ENCODE data around the gene COL6A3.

The COL6A3 gene, protein sequence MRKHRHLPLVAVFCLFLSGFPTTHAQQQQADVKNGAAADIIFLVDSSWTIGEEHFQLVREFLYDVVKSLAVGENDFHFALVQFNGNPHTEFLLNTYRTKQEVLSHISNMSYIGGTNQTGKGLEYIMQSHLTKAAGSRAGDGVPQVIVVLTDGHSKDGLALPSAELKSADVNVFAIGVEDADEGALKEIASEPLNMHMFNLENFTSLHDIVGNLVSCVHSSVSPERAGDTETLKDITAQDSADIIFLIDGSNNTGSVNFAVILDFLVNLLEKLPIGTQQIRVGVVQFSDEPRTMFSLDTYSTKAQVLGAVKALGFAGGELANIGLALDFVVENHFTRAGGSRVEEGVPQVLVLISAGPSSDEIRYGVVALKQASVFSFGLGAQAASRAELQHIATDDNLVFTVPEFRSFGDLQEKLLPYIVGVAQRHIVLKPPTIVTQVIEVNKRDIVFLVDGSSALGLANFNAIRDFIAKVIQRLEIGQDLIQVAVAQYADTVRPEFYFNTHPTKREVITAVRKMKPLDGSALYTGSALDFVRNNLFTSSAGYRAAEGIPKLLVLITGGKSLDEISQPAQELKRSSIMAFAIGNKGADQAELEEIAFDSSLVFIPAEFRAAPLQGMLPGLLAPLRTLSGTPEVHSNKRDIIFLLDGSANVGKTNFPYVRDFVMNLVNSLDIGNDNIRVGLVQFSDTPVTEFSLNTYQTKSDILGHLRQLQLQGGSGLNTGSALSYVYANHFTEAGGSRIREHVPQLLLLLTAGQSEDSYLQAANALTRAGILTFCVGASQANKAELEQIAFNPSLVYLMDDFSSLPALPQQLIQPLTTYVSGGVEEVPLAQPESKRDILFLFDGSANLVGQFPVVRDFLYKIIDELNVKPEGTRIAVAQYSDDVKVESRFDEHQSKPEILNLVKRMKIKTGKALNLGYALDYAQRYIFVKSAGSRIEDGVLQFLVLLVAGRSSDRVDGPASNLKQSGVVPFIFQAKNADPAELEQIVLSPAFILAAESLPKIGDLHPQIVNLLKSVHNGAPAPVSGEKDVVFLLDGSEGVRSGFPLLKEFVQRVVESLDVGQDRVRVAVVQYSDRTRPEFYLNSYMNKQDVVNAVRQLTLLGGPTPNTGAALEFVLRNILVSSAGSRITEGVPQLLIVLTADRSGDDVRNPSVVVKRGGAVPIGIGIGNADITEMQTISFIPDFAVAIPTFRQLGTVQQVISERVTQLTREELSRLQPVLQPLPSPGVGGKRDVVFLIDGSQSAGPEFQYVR (N-terminal part only)
- long read RNA-seq, donor 1, full-length matches to known transcripts = 11 of 71 reads
- long read RNA-seq, donor 1, partial matches to known transcripts = 60 of 71 reads
- long read RNA-seq, donor 1, other reads (novel, unspliced or antisense) = 0 of 71 reads
- long read RNA-seq, donor 2, full-length matches to known transcripts = 6 of 84 reads
- long read RNA-seq, donor 2, partial matches to known transcripts = 78 of 84 reads
- long read RNA-seq, donor 2, other reads (novel, unspliced or antisense) = 0 of 84 reads
- long read RNA-seq, donor 3, partial matches to known transcripts = 32 of 35 reads
- long read RNA-seq, donor 3, other reads (novel, unspliced or antisense) = 0 of 35 reads
- long read RNA-seq, donor 4, full-length matches to known transcripts = 8 of 110 reads
- long read RNA-seq, donor 4, partial matches to known transcripts = 102 of 110 reads
- long read RNA-seq, donor 4, other reads (novel, unspliced or antisense) = 0 of 110 reads
- long read RNA-seq, donor 5, full-length matches to known transcripts = 9 of 36 reads
- long read RNA-seq, donor 5, partial matches to known transcripts = 27 of 36 reads
- long read RNA-seq, donor 5, other reads (novel, unspliced or antisense) = 0 of 36 reads
- long read RNA-seq, donor 6, full-length matches to known transcripts = 6 of 74 reads
- long read RNA-seq, donor 6, partial matches to known transcripts = 68 of 74 reads
- long read RNA-seq, donor 6, other reads (novel, unspliced or antisense) = 0 of 74 reads
- long read RNA-seq, donor 7, full-length matches to known transcripts = 7 of 253 reads
- long read RNA-seq, donor 7, partial matches to known transcripts = 246 of 253 reads
- long read RNA-seq, donor 7, other reads (novel, unspliced or antisense) = 0 of 253 reads
- long read RNA-seq, donor 8, full-length matches to known transcripts = 8 of 93 reads
- long read RNA-seq, donor 8, partial matches to known transcripts = 85 of 93 reads
- long read RNA-seq, donor 8, other reads (novel, unspliced or antisense) = 0 of 93 reads

DNA sequence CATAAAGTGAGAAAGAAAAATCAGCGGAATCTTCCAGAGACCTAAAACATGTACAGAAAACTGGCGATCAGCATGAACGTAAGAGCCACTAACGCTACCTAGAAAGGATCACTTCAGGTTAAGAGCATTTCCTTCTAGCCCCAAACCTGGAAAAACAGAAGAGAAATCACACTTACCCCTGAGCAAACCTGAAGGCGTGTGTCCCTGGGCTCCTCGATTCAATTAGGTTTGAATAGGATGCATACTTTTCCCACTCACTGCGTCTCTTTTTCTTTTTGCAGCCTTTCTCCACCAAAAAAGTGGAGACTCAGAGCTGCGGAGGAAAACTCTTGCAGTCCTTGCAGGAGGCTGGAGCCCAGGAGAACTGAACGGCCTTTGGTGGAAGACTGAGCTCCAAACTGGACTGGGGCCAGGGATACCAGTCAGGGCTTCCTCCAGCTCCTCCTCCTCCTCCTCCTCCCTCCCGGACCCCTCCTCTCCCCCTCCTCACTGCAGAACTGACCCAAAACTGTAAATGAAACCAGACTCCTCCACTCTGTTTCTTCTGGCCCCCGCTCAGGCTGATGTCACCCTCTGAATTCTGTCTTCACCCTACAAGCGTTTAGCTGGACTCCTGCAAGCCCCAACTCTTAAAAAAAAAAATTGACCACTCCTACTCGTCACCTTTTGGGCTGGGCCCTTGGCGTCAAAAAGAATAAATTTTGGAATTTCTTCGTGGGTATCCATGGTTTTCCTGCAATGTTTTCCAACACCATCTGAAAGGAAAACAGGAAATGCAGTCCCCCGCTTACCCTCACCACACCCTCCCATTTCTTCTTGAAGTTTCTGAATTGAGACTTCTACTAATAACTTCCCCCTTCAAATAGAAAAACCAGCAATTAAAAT lies at the start of gene COL6A3:
Gene COL6A3, minus strand, starts transcription at position 388 of the 885 bp plus-strand sequence. CDS start 17,347 bp downstream, outside the sequence.
- DNase-seq = peak; percentile 56

DNA sequence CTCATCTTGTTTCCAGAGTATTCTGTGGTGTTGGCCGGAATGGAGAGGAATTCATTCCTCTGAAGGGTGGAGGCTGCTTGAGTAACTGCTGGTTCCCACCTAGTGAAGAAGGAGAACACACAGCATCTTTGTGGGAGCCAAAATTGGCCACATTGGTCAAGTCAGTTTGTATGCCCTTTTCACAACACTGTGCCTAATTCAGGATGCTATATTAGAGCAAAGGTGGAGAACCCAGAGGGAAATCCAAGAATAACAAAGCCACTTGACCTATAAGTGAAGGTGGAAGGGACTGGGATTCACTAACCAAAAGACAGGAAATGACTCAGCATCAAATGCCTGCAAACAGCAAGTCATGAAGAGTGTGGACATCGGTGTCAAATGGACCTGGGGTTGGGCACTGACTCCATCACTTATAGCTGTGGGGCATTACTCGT lies 45.8 kb upstream of the COL6A3 start:
- DNase-seq = no peak

DNA sequence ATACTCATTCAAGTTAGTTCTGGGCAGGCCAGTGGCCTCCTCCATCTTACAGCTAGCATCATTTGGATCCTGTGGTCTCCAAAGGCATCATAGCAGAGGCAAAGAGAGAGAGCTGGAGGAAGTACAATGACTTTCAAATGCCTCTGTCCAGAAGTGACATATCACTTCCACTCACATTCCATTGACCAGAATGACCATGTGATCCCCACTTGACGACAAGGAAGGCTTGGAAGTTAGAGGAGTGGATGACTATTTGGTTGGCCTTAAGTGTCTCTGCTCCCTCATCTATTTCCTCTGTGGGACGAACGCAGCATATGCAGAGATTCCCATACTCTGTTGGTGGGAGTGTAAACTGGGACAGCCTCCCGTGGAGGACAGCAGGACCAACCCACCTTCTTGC lies 45.3 kb upstream of the COL6A3 start:
- DNase-seq = no peak

DNA sequence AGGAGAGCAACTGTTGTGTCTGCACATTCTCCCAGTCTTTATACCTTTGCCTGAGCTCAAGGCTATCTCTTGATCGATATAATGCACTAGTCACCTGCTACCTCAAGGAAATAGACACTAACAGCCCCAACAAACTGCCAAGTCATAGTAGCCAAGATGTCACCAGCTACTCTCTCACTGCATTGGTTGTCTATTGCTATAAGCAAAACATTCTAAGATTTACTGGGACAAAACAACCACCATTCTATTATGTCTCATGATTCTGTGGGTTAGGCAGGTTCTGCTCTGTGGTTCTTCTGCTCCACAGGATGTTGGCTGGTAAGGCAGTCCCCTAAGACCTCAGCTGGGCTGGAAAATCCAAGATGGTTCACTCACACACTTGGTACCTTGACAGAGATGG lies 44.6 kb upstream of the COL6A3 start:
- DNase-seq = no peak

DNA sequence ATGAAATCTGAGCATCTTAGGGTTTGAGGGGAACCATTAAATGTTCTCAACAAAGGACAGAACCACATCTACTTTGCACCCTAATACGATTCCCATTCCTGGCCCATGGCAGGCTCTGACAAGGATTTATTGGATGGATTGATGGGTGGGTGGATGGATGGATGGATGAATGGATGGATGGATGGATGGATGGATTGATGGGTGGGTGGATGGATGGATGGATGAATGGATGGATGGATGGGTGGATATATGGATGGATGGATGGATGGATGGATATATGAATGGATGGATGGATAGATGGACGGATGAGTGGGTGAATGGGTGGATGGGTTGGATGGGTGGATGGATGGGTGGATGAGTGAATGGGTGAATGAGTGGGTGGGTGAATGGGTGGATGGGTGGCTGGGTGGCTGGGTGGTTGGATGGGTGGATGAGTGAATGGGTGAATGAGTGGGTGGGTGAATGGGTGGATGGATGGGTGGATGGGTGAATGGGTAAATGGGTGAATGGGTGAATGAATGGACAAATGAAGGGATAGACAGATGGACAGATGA lies 43.5 kb upstream of the COL6A3 start:
- DNase-seq = no peak

DNA sequence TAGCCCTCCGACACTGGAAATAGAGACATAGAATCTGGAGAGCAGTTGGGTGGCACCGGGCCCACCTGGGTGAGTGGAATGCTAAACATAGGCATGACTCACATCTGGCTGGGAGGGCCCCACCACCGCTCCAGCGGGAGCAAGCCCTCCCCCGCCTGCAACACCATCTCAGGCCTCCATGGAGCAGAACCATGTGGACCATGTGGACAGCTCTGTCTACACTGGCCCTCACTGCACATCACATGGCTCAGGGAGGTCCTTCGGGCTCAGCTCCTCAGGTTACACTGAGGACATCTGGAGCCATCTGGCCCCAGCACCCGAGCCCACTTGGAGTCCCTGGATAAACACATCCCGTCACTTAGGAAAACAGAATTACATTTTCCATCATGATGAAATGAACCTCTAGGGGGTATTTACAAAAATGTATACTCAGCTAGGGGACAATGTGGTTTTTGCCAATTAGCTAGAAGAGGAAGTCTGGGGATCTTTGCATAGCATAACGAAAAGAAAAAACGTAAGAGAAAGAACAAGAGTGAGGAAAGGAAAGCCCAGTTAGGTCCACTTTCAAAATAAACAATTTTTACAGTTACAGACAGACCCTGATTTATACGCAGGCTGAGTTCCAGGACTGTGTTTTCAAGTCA lies 42.4 kb upstream of the COL6A3 start:
- DNase-seq = peak; percentile 60

DNA sequence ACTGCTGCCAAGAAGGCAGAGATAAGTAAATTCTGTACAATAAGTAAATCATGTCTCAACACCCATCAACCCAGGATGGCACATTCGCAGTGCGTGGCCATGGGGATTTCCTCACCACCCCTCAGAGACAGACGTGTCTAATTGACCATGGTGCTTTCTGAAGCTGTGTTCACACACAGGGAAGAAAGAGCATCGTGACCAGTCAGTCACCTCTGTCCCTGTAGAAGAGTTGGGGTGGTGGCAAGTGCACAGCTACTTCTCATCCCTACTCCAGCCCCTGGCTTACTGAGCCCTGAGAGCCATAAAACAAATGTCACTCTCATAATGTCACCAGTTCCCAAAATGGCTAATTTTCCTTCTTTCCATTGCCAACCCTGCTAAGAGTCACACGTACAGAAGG lies 41.8 kb upstream of the COL6A3 start:
- no peak for DNase-seq

DNA sequence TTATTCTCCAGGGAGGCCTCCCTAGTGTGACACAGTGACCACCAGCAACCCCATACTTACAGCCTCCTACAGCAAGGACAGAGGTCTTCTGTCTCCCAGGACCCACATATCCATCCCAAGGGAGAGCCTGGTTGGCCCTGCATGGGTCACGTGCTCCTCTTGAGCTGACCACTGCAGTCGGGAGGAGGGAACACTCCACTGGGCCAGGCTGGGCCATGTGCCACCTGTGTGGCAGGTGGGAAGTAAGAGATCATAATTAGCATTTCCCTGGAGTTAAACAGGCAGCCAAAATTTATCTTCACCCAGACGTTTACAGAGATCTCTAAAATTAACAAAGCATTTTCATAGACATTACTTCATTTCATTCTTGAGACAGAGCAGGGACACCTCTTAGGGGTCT lies 39.7 kb upstream of the COL6A3 start:
- no peak for DNase-seq

DNA sequence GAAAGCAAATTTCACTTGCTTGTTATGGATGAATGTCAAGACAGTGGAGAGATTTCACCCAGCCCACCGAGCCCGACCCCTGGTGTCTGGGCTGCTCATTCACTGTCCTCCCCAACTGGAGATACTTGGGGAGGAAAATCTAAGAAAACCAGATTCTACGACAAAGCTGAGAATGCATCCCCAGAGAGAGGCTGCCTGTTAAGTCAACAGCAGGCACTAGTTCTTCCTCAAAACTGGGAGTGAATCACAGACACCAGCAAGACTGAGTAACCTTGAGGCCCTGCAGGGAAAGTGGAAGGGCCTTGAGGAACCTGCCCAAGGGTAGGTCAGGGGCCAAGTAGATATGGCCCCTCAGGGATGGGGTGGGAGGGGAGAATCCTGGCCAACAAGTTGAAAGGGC lies 38.9 kb upstream of the COL6A3 start:
- DNase-seq = no peak

DNA sequence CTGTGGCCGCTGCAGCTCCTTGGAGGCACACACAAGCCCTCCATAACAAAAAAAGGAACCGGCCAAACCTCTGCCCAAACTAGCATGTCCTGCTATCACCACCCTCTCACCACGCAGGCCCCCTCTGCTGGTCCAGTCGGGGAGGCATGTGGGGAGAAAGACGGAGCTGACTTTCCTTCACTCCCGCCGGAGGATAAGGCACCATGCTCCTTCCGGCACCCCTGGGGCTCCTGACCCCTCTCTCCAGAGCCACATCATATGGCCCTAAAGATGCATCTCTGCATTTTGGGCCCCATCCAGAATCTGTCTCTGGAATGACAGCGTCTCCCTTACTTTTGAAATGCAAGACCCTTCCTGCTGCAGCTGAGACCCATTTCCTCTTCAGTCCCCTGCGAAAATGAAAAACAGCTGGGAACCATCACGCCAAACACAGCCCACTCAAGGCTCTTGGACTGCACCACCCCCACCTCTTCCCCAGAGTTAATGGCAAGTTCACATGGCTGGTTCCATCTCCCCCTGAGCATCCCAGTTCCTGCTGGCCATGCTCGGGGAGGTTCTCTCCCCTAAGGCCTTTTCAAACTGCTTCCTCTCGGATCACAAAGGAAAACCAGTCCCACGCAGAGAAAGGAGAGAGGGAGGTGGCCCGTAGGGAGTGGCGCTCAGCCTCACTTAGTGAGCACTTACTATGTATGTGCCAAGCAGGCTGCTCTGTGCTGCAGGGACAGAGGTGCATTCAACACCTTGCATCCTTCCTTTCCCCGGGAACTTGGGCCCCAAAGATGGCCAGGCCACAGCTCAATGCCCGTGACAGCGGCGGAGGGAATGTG lies 37.9 kb upstream of the COL6A3 start:
- peak; percentile 77 for DNase-seq

DNA sequence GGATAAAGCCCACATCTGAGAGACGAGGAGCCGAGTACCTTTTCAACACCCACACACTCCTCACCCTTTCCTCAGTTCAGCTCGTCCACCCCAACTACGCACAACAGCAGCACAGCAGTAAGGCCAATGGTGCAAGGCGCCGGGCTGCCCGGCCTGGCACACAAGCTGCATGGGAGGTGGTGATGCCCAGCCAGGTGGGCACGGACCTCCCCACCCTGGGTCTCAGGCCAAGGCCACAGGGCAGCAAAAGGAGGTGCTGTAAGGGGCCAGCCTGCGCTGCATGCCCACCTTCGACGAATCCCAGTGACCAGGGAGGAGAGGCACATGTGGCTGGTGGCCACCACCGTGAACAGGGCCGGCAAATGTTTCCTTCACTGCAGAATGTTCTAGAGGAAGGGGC lies 36.6 kb upstream of the COL6A3 start:
- DNase-seq = no peak

DNA sequence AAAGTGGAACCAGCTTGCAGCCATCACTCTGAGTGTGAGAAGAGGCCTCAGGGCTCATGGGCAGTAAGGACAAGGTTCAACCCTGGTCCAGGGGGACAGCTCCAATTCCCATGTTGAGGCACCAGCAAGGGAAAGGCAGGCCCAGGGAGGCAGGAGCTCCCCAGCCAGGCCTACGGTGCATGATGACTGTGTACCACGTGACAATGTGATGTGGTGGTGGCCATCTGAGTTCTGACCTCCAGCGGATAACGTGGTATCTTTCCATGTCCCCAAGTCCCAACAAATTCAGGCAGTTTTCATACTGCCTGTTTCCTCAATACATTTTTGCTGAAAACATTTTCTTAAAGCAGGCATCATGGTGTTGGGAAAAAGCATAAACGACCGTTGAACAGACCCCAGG lies 36.1 kb upstream of the COL6A3 start:
- DNase-seq = no peak

DNA sequence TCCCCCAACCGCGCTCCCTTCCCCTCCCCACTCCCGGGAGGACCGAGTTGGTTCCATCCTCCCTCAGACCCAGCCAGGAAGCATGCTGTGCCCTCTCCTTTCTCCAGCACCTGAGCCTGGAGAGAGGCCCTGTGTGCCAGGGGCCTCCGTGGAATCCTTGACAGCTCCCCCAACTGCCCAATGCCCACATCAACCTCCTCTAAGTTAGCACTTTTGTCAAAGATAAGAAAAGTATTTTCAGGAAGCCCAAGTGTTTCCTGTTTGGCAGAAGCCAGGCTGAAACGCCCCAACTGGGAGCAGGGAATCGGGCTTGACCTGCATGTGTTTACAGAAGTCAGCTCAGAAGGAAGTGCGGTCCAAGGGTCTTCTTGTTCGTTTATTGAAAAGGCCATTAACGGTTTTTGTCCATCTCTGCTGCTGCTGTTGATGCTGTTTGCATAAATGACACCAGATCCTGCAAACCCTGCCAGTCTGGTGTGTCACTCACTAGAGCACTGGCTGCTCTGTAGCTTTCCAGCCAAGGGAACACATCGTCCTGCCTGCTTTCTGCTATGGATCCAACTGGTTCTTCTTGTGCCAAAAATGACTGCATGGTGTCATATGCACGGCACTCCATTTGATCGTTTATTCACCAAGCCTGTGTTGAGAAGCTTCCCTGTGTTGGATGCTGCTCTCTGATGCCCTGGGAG lies 35.4 kb upstream of the COL6A3 start:
- DNase-seq = no peak

DNA sequence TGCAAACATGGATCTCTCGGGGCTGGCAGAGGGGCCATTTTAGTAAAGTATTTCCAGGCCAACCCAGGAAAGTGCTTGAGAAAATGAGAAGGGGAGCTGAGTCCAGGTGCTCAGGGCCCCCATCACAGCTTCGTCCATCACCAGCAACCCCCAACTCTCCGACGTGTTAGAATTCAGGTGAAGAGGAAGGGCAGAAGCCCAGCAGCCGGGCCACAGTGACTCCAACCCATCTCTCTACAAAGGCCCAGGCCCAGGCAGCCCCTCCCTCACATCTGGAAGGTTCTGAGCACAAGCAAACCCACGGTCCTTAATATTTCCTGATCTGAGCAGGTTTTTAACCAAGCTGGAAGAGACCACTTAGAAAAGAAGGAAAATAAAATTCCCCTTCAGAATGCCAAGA lies 34.7 kb upstream of the COL6A3 start:
- DNase-seq = no peak

DNA sequence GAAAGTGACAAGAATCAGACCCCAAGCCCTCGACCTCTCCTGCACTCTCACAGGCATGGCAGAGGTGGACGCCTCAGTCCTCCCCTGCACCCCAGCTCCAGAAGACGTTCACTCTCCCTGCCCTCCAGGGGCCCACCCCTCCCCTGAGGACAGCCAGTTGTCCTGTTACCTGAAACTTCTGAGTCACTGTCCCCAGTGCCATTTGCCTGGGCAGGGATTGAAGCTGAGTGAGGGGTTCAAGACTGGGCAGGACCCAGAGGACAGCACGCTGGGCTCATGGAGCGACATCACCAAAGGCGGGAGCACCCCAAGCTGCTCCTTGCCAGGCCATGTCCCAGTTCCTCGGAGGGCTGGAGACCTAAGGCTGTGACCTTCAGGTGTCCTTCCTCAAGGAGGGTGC lies 34.2 kb upstream of the COL6A3 start:
- no peak for DNase-seq

DNA sequence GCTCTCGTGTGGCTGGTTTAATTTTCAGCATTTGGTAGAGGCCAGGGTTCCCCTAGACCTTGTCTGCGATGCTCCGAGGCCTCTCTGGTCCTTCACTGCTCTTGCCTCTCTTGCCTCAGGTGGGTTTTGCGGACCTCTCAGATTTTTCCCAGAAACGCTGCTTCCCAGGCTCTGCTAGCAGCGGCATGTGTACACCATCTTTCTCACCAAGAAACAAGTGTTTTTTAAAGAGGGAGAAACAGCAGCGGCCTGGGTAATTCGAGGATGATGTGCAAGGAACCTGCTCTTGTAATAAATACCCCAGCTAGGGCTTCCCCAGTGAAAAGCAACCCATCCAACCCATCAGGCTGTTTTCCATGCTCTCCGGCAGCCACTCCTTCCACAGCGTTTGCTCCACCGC lies 33.5 kb upstream of the COL6A3 start:
- DNase-seq = no peak

DNA sequence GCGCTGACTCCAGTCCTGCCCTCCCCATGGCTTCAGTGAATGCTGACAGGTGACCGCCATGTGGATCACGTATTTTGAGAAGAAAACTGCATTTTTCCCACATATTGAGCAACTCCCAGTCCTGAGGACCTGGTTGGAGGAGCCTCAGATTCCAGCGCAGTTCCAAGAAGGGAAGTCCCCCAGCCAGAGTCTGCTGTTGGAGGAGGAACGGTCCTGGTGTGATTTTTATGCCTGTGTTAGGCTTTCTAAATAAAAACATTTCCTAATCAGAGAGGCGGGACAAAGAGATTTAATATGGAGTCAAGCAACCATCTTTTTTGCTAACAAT lies 32.3 kb upstream of the COL6A3 start:
- DNase-seq = no peak
